ENCODE data around the gene JPH2. TPM values are rescaled to one million over a fixed set of nuclear protein-coding genes. Genes with fewer than 3 reads are reported as not detected.

The JPH2 gene
- polyA plus RNA-seq, 3 donors: 0.43 to 3.0 (median 1.6) TPM

DNA sequence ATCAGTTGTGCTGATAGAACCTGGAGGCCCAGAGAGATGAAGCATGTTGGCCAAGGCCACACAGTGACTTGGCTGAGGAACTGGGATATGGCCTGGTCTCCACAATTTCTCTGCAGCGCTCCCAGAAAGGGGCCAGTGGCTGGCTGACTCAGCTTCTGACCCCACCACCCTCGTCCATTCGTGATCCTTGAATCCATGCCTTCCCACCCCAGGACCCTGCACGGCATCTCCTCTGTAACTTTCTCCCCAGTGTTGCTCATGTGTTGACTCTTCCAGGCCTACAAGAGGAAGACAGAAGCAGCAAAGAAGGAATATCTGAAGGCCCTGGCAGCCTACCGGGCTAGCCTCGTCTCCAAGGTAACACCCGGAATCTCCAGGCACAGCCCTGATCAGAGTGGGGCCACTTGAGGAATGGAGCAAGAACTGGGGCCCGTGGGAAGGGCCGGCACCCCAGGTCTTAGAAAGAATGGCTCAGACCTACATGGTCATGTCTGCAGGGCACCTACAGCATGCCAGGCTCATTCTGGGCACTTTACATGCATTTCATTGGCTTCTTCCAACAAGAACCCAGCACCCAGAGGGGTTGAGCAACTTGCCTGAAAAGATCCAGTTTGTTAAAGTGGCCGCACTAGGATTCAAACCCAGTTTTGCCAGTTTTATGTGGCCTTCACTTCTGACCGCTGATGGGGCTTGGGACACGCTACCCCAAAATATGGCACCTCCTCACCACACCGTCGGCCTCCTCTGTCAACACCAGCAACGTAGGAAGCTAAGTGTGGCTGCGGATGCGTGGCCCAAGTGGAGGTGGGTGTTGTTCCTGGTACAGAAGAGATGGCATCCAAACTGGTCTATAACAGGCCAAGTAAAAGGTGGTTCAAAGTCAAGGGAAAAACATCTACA lies 122.2 kb downstream of the JPH2 start:
- H3K27ac ChIP-seq (ENCODE audit: low read depth, low read length): no peak overlapping the region
- 82 to 94% (median 91%) methylated on average over 17 of the region's 17 CpGs for WGBS, 3 donors

Other genes with a start within 250 kb of the JPH2 start
- gene OSER1, start 23.6 kb upstream of the JPH2 start, polyA plus RNA-seq: 10 to 100 TPM; 18.8 to 28.9 (median 28.6) TPM
- gene GDAP1L1, start 60.1 kb upstream of the JPH2 start, polyA plus RNA-seq: under 1 TPM in 2 of 3 donors, not detected in 1; 0.06 to 0.10 TPM
- gene FITM2, start 124.0 kb upstream of the JPH2 start, polyA plus RNA-seq: 10 to 100 TPM in 1 of 3 donors, 1 to 10 TPM in 2; 5.7 to 19.7 (median 6.1) TPM
- not detected for gene R3HDML, start 149.9 kb upstream of the JPH2 start, polyA plus RNA-seq
- gene HNF4A, start 168.5 kb upstream of the JPH2 start, polyA plus RNA-seq: 10 to 100 TPM in 1 of 3 donors, under 1 TPM in 2; 0.22 to 13.6 (median 0.68) TPM